ENCODE measurements around the gene ITGA1. TPM values are rescaled to one million over a fixed set of nuclear protein-coding genes. Genes with fewer than 3 reads are reported as not detected.

The ITGA1 gene
- 1.4 and 3.4 TPM in 2 replicates for total RNA-seq

DNA sequence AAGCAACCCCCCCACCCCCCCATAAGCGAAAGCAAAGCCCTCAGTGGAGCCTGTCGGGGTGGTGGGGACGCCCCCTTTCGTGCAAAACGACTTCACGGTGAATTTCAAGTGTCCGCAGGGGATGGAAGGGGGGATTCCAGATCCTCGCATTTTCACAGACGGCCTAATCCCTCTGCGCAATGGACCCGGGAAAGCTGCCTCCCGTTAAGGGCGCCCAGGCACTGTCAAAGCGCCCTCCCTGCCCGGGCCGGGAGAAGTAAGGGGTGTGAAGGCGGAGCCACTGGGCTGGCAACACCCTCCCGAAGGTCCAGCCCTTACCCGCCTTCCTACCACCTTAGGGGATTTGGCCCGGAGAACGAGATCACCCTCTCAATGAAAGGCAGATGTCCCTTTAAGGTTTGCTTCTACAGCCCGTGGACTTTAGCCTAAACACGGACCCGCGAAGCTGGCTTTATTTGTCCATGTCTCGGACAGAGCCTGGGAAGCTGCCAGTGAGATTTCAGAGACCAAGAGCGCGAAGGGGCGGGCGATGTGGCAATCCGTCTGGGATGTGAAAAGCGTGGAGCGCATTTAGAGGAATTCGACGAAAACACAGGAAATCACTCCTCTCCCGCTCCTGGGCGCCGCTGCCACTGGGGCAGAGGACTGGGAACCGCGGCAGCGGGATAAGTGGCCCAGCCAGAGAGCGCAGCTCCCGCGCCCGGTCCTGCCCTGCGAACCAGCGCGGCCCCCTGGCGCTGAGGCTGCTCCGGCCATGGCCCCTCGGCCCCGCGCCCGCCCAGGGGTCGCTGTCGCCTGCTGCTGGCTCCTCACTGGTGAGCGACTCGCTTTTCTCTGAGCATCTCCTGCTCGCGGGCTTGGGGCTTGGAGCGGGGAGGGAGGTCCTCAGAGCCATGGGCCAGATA lies at the start of gene ITGA1, which contains the start of gene PELO:
TSS of gene ITGA1 (plus strand) at position 317 of the 905 bp plus-strand sequence. CDS start at position 755, 438 bp downstream.
TSS of gene PELO (plus strand) at position 317 of the 905 bp plus-strand sequence. CDS start 12,479 bp downstream, outside the sequence.

DNA sequence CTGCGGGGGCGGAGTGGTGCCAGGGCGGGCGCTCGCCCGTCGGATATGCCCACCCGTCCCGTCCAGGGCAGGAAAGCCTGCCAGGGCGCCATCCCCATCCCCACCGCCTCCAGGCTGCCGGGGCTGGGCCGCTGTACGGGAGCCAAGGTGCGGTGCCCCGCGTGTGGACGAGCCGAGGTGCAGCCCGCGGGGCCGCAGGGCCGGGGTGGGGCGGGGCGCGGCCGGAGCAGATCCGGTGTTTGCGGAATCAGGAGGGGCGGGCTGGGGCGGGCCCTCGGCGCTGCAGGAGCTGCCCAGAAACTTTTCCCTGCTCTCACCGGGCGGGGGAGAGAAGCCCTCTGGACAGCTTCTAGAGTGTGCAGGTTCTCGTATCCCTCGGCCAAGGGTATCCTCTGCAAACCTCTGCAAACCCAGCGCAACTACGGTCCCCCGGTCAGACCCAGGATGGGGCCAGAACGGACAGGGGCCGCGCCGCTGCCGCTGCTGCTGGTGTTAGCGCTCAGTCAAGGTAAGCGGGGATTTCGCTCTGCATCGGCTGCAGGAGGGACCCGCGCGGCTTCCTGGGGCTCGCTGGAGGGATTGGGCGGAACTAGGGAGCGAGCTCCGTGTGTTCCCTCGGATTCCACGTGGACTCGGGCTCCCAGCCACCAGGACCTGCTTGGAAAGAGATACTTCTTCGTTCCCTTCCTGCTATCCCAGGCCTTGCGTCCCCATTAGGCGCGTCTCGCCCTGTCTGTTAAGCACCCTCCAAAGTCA lies 201.5 kb downstream of the ITGA1 start, which contains the start of gene ITGA2:
TSS of gene ITGA2 (plus strand) at position 328 of the 756 bp plus-strand sequence. CDS start at position 445, 117 bp downstream.

Other genes with a start within 250 kb of the ITGA1 start
- 22.4 and 24.3 TPM in 2 replicates for gene PELO, start within 50 bp of the ITGA1 start, total RNA-seq
- gene ITGA2, start 201.4 kb downstream of the ITGA1 start, total RNA-seq: 46.3 and 76.4 TPM in 2 replicates

All from tracheal epithelial cell (primary cell).